H1 (cell line): ENCODE data around the gene SMPD2. TPM values are rescaled to one million over a fixed set of nuclear protein-coding genes. Genes with fewer than 3 reads are reported as not detected.

Experiments
- CTCF ChIA-PET: fragments of 300-600 bp; sonication (Branson Sonifier 250); formaldehyde crosslinking; loops from one replicate; lab custom pipeline; 2021; ENCODE audit not compliant: partially characterized antibody; lab: Charles Lee
- POLR2A ChIA-PET: fragments of 300-600 bp; sonication (Branson Sonifier 250); formaldehyde crosslinking; loops from one replicate; lab custom pipeline; 2021; ENCODE audit warnings: inconsistent platforms; ENCODE audit not compliant: partially characterized antibody; lab: Charles Lee
- DNase-seq, 2 experiments: peaks; one replicate each; pipeline versions ENCODE4 v3.0.0 to v3.0.0-alpha.2; 2010 to 2022; ENCODE audit warnings: low spot score in 2 of 2, low read depth in 1 of 2, mixed read lengths in 1 of 2
- FAIRE-seq: peaks from 2 replicates; lab custom pipeline; 2011; peaks lifted over from hg19 to GRCh38; lab: Jason Lieb, UNC
- H2AFZ ChIP-seq: 2 replicates; pipeline ENCODE4 v1.8.1; 2012; ENCODE audit warnings: low read length, inconsistent platforms
- H2AK5ac ChIP-seq: 2 replicates; pipeline ENCODE4 v1.6.1; 2013; ENCODE audit warnings: low read depth, low read length
- H2BK120ac ChIP-seq: replicated peaks from 2 replicates; pipeline ENCODE3; 2013; ENCODE audit warnings: low read depth, low read length, inconsistent platforms
- H2BK12ac ChIP-seq: 2 replicates; pipeline ENCODE4 v1.6.1; 2013; ENCODE audit warnings: low read depth, low read length
- H2BK15ac ChIP-seq: 2 replicates; pipeline ENCODE4 v1.6.1; 2013; ENCODE audit warnings: low read length
- H2BK20ac ChIP-seq: 2 replicates; pipeline ENCODE4 v1.6.1; 2013; ENCODE audit warnings: low read length
- H2BK5ac ChIP-seq: 2 replicates; pipeline ENCODE4 v1.6.1; 2013; ENCODE audit warnings: low read depth, low read length
- H3K14ac ChIP-seq: 2 replicates; pipeline ENCODE4 v1.6.1; 2013; ENCODE audit warnings: inconsistent platforms; ENCODE audit not compliant: insufficient read length
- H3K18ac ChIP-seq: 2 replicates; pipeline ENCODE4 v1.6.1; 2013; ENCODE audit warnings: low read length; ENCODE audit errors: extremely low read depth
- H3K23ac ChIP-seq: 2 replicates; pipeline ENCODE4 v1.6.1; 2013; ENCODE audit warnings: inconsistent platforms; ENCODE audit not compliant: insufficient read length
- H3K23me2 ChIP-seq: 2 replicates; pipeline ENCODE4 v1.6.1; 2013; ENCODE audit warnings: low read depth, low read length
- H3K27ac ChIP-seq: 2 replicates; pipeline ENCODE4 v1.6.1; 2011; ENCODE audit warnings: low read depth, low read length, inconsistent platforms
- H3K27me3 ChIP-seq, 4 experiments: replicated peaks in 1 of 4; 1 replicate in 1 of 4; 2 replicates in 3 of 4; pipeline versions ENCODE4 v1.6.1 to v1.8.1; 2011 to 2013; ENCODE audit warnings: low read length in 3 of 4, mild to moderate bottlenecking in 3 of 4, inconsistent platforms in 2 of 4, mixed read lengths in 2 of 4, moderate library complexity in 1 of 4; ENCODE audit not compliant: control insufficient read depth in 3 of 4, insufficient read depth in 3 of 4; ENCODE audit errors: extremely low read depth in 1 of 4
- H3K36me3 ChIP-seq, 4 experiments: 2 replicates each; pipeline versions ENCODE4 v1.6.1 to v1.8.1; 2011 to 2013; ENCODE audit warnings: mild to moderate bottlenecking in 4 of 4, low read length in 3 of 4, moderate library complexity in 2 of 4, control low read depth in 1 of 4, inconsistent platforms in 1 of 4; ENCODE audit not compliant: insufficient read depth in 4 of 4, control insufficient read depth in 2 of 4
- H3K4ac ChIP-seq: replicated peaks from 2 replicates; pipeline ENCODE3; 2013; ENCODE audit warnings: low read length, low read depth, mixed read lengths, inconsistent platforms; ENCODE audit not compliant: insufficient read length
- H3K4me1 ChIP-seq, 4 experiments: replicated peaks in 1 of 4; 1 replicate in 1 of 4; 2 replicates in 3 of 4; pipeline versions ENCODE4 v1.6.1 to v1.8.1; 2011 to 2013; ENCODE audit warnings: low read length in 3 of 4, inconsistent platforms in 2 of 4, mixed read lengths in 1 of 4; ENCODE audit not compliant: insufficient read depth in 4 of 4, control insufficient read depth in 3 of 4
- H3K4me2 ChIP-seq, 2 experiments: 2 replicates each; pipeline versions ENCODE4 v1.6.1 to v1.8.1; 2011 to 2013; ENCODE audit warnings: low read depth in 2 of 2, low read length in 2 of 2, control low read depth in 1 of 2, inconsistent platforms in 1 of 2, mild to moderate bottlenecking in 1 of 2; ENCODE audit not compliant: insufficient read depth in 1 of 2
- H3K4me3 ChIP-seq, 4 experiments: fragments of 200-600, 300-600 bp in 1 of 4; sonication (generic), shearing (Covaris generic), sonication (Bioruptor Twin) in 1 of 4; 2 replicates each; pipeline versions ENCODE4 v1.5.1 to v1.8.1; 2011 to 2016; ENCODE audit warnings: low read length in 4 of 4, low read depth in 3 of 4, control low read depth in 2 of 4, inconsistent platforms in 2 of 4, mild to moderate bottlenecking in 2 of 4, mixed read lengths in 1 of 4, moderate library complexity in 1 of 4; ENCODE audit not compliant: insufficient read depth in 2 of 4; ENCODE audit errors: extremely low read depth in 1 of 4
- H3K56ac ChIP-seq: replicated peaks from 2 replicates; pipeline ENCODE3; 2013; ENCODE audit warnings: low read depth, mild to moderate bottlenecking, mixed read lengths, low read length, inconsistent platforms; ENCODE audit not compliant: insufficient read length
- H3K79me1 ChIP-seq: 2 replicates; pipeline ENCODE4 v1.6.1; 2013; ENCODE audit warnings: low read depth, low read length, control low read depth
- H3K79me2 ChIP-seq, 2 experiments: 2 replicates each; pipeline versions ENCODE4 v1.6.1 to v1.8.1; 2012 to 2013; ENCODE audit warnings: low read length in 2 of 2, mild to moderate bottlenecking in 2 of 2, inconsistent platforms in 1 of 2; ENCODE audit not compliant: insufficient read depth in 2 of 2, control insufficient read depth in 1 of 2
- H3K9ac ChIP-seq, 4 experiments: replicated peaks in 1 of 4; 1 replicate in 1 of 4; 2 replicates in 3 of 4; pipeline versions ENCODE4 v1.6.1 to v1.8.1; 2011 to 2013; ENCODE audit warnings: low read depth in 3 of 4, low read length in 3 of 4, control low read depth in 2 of 4, mild to moderate bottlenecking in 2 of 4, moderate library complexity in 2 of 4, inconsistent platforms in 1 of 4; ENCODE audit errors: extremely low read depth in 1 of 4
- H3K9me3 ChIP-seq, 2 experiments: 2 replicates each; pipeline versions ENCODE4 v1.6.1 to v1.8.1; 2012 to 2013; ENCODE audit warnings: mild to moderate bottlenecking in 2 of 2, moderate library complexity in 2 of 2, control low read depth in 1 of 2, inconsistent platforms in 1 of 2, low read depth in 1 of 2, low read length in 1 of 2, mixed read lengths in 1 of 2; ENCODE audit not compliant: insufficient read depth in 2 of 2
- H4K20me1 ChIP-seq, 2 experiments: replicated peaks in 1 of 2; 2 replicates each; pipeline versions ENCODE3 to v1.8.1; 2011 to 2013; ENCODE audit warnings: inconsistent platforms in 2 of 2, low read length in 2 of 2, mild to moderate bottlenecking in 1 of 2; ENCODE audit not compliant: insufficient read depth in 2 of 2, control insufficient read depth in 1 of 2
- H4K5ac ChIP-seq: 2 replicates; pipeline ENCODE4 v1.6.1; 2013; ENCODE audit warnings: low read length, low read depth, mixed read lengths, inconsistent platforms; ENCODE audit not compliant: insufficient read length
- H4K8ac ChIP-seq: 2 replicates; pipeline ENCODE4 v1.8.0; 2013; ENCODE audit warnings: mild to moderate bottlenecking, moderate library complexity, low read length, inconsistent platforms; ENCODE audit not compliant: insufficient read depth; ENCODE audit errors: extremely low read depth
- H4K91ac ChIP-seq: replicated peaks from 2 replicates; pipeline ENCODE3; 2013; ENCODE audit warnings: low read length, mixed read lengths, inconsistent platforms; ENCODE audit not compliant: insufficient read length
- KDM4A ChIP-seq: IDR thresholded peaks from one replicate; pipeline ENCODE4 v1.7.1; 2012; ENCODE audit warnings: low read depth, mild to moderate bottlenecking, moderate library complexity, low read length, inconsistent platforms; ENCODE audit not compliant: severe bottlenecking
- RFX5 ChIP-seq: IDR thresholded peaks from 2 replicates; pipeline ENCODE4 v1.6.1; 2011; ENCODE audit warnings: low read depth, low read length, improper control_type of control experiment, borderline replicate concordance
- WGBS, 2 experiments: shearing (Covaris generic) in 1 of 2; methylation state at CpG; one replicate each; pipeline versions ENCODE4 v1.1.6 to v1.1.7; 2013 to 2015; ENCODE audit warnings: low lambda C conversion rate in 2 of 2, mixed read lengths in 2 of 2, inconsistent platforms in 1 of 2, low coverage in 1 of 2, missing lambda C conversion rate in 1 of 2; ENCODE audit not compliant: insufficient replicate concordance in 2 of 2, insufficient coverage in 1 of 2, insufficient read length in 1 of 2; ENCODE audit errors: extremely low coverage in 1 of 2, missing lambda C conversion rate in 1 of 2; 5-methylcytosine and 5-hydroxymethylcytosine counted together
- polyA plus RNA-seq, 7 experiments: library from polyadenylated mRNA; depleted of rRNA in 3 of 7; stranded (reverse) in 5 of 7; unstranded in 2 of 7; fragments of >200 nt in 5 of 7; fragments of 200-250 nt in 2 of 7; gene quantifications; 1 replicate in 5 of 7; 2 replicates in 1 of 7; 4 replicates in 1 of 7; pipeline versions ENCODE4 v1.2.1 to v1.2.3, GENCODE V29; 2011 to 2013; ENCODE audit warnings: missing spikeins in 2 of 7, mixed read lengths in 2 of 7
- total RNA-seq: library from RNA; stranded (reverse); fragmentation: NEBNext Ultra II Directional; extraction: Animal tissue kit (Norgen Biotek cat#: 25700); gene quantifications from 2 replicates; pipeline ENCODE4 v1.2.1, GENCODE V29; 2021

Gene SMPD2
- total and polyA plus RNA-seq, 2 of the 8 experiments (the other 6 are each of a cell fraction or from before 2014, with no cell fraction given) = 11.5 to 17.2 TPM

DNA sequence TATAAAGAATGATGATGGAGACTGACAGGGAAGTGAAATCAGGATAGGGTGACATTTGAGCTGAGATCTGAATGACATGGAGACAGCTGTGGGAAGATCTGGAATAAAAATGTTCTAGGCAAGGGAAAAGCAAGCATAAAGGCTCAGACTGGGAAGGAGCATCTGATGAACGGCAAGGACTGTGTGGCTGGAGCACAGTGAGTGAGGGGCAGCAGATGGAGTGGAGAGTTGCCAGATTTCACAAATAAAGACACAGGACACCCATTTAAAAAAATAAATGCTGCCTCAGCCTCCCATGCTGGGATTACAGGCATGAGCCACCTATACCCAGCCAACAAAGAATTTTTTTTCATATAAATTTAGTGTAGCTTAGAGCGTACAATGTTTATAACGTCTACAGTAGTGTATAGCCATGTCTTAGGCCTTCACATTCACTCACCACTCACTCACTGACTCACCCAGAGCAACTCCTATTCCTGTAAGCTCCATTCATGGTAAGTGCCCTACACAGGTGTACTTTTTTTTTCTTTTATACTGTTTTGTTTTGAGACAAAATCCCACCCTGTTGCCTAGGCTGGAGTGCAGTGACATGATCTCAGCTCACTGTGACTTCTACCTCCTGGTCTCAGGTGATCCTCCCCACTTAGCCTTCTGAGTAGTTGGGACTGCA, 44.9 kb downstream of the SMPD2 start:
- peak in 1 of 2 experiments; percentile 14 for DNase-seq
- no peak for TF ChIP-seq KDM4A
- TF ChIP-seq RFX5 = no peak

More for the DNA sequence above, 44.9 kb downstream of the SMPD2 start:
- H4K20me1 ChIP-seq = peaks cover 0 to 4% of the 10 kb centered on the region in 2 experiments
- no peak overlapping the region for H4K91ac ChIP-seq
- no peak overlapping the region for H3K14ac ChIP-seq
- CTCF ChIA-PET = interaction anchor here (1.0 kb wide), 1 partner anchor 92 kb away, joined by 3 read pairs; no protein-coding TSS in a partner anchor
- H3K23me2 ChIP-seq = peaks cover 4% of the 10 kb centered on the region; the same call in 1 of the 2 replicates
- H3K56ac ChIP-seq = no peak overlapping the region
- no peaks in the 10 kb centered on the region for H3K27me3 ChIP-seq
- no peak overlapping the region for H3K9ac ChIP-seq
- 89% methylated on average over 3 of the region's 3 CpGs; no CpG with 5 or more reads in 1 of the 2 experiments for whole genome bisulfite sequencing, 2 experiments
- peaks cover 15 to 23% of the 10 kb centered on the region in 2 experiments for H3K79me2 ChIP-seq
- no peak overlapping the region for H2BK20ac ChIP-seq
- peaks cover 3 to 11% (median 6%) of the 10 kb centered on the region in 4 experiments; a peak in 6 of 7 replicates for H3K4me1 ChIP-seq
- no peak overlapping the region for H3K27ac ChIP-seq
- peaks cover 4 to 16% (median 12%) of the 10 kb centered on the region in 4 experiments; a peak in 7 of 8 replicates for H3K36me3 ChIP-seq
- no peak overlapping the region for H4K5ac ChIP-seq
- H3K79me1 ChIP-seq = no peaks in the 10 kb centered on the region; the same call in 1 of the 2 replicates
- H2BK15ac ChIP-seq = peak overlapping the region; percentile 76
- no peak overlapping the region for H3K4ac ChIP-seq
- no peak overlapping the region; the same call in 1 of the 2 replicates for H2BK12ac ChIP-seq
- H3K18ac ChIP-seq = no peak overlapping the region
- no peak overlapping the region for H2BK120ac ChIP-seq
- no peak overlapping the region for H3K4me2 ChIP-seq
- H2AK5ac ChIP-seq = no peak overlapping the region
- POLR2A ChIA-PET = interaction anchor here (0.6 to 0.7 kb wide), 2 partner anchors 37 to 45 kb away, joined by 3 to 4 read pairs; partner anchors contain the start of gene SMPD2
- no peak overlapping the region for H2AFZ ChIP-seq
- no peak overlapping the region for H4K8ac ChIP-seq
- FAIRE-seq = no peak
- no peak overlapping the region for H2BK5ac ChIP-seq
- no peak overlapping the region for H3K23ac ChIP-seq
- H3K4me3 ChIP-seq = no peak overlapping the region
- H3K9me3 ChIP-seq = no peaks in the 10 kb centered on the region
